Right atrium auricular region (tissue), 2 donors: ENCODE results near the gene NTN5. TPM values are rescaled to one million over a fixed set of nuclear protein-coding genes. Genes with fewer than 3 reads are reported as not detected.
"Not testable (repeated sequence)": the region's sequence is repeated elsewhere in the genome, so short reads cannot be mapped to it uniquely, and the experiment has no call there.

Experiments
- DNase-seq: peaks from one replicate; pipeline ENCODE4 v3.0.0-alpha.2; 2019; ENCODE audit warnings: low spot score
- H3K27ac ChIP-seq, 2 donors: fragments of 200-600 bp; sonication (generic); 1 replicate in 1 of 2; 2 replicates in 1 of 2; pipeline ENCODE4 v1.5.1; 2016 to 2019
- H3K27me3 ChIP-seq, 2 donors: fragments of 200-600 bp; sonication (generic); one replicate each; pipeline versions ENCODE4 v1.5.1 to v1.6.0; 2017 to 2019
- H3K36me3 ChIP-seq: fragments of 200-600 bp; sonication (generic); one replicate; pipeline ENCODE4 v1.5.1; 2016
- H3K4me1 ChIP-seq, 2 donors: fragments of 200-600 bp; sonication (generic); one replicate each; pipeline versions ENCODE4 v1.5.1 to v1.6.0; 2017 to 2019
- H3K4me3 ChIP-seq, 2 donors: fragments of 200-600 bp; sonication (generic); 1 replicate in 1 of 2; 2 replicates in 1 of 2; pipeline ENCODE4 v1.5.1; 2017 to 2019; ENCODE audit warnings: mild to moderate bottlenecking in 1 of 2, moderate library complexity in 1 of 2
- H3K9me3 ChIP-seq, 2 donors: fragments of 200-600 bp; sonication (generic); one replicate each; pipeline ENCODE4 v1.5.1; 2019
- CTCF ChIP-seq, 2 donors: fragments of 200-600 bp; sonication (generic); IDR thresholded peaks; one replicate each; pipeline ENCODE4 v1.5.1; 2019; ENCODE audit warnings: antibody characterized with exemption in 2 of 2
- total RNA-seq, 2 donors: library from RNA; depleted of rRNA; stranded (reverse); fragments of >200 nt; gene quantifications; one replicate each; pipeline ENCODE4 v1.1.0, GENCODE V29; 2016

The NTN5 gene
- total RNA-seq, 2 donors from 2014 or later: 0.16 TPM; not detected in 1

- Histone ChIP-seq H3K27ac (no peak overlapping the region), H3K4me1 (no peaks in the 10 kb centered on the region), H3K4me3 (no peak overlapping the region), H3K27me3 (no peaks in the 10 kb centered on the region), H3K36me3 (peaks cover 6% of the 10 kb centered on the region), H3K9me3 (no peaks in the 10 kb centered on the region)
- no peak for DNase-seq
- no peak for TF ChIP-seq CTCF (IDR thresholded peaks at IDR 0.05)
Observed at GRCh38 chr19:48703316-48703715, 30.5 kb upstream of the NTN5 start.

GRCh38 chr19:48702701-48703100 lies 29.9 kb upstream of the NTN5 start:
- H3K4me3 ChIP-seq: no peak overlapping the region
- no peak for TF ChIP-seq CTCF (IDR thresholded peaks at IDR 0.05)

GRCh38 chr19:48698046-48698445 lies 25.2 kb upstream of the NTN5 start:
- H3K36me3 ChIP-seq: peaks cover 6% of the 10 kb centered on the region
- H3K27ac ChIP-seq: no peak overlapping the region
- H3K4me3 ChIP-seq: no peak overlapping the region
- H3K9me3 ChIP-seq: no peaks in the 10 kb centered on the region
- no peak for DNase-seq
- no peak for TF ChIP-seq CTCF (IDR thresholded peaks at IDR 0.05)
- H3K27me3 ChIP-seq: no peaks in the 10 kb centered on the region
- H3K4me1 ChIP-seq: peaks cover 0 to 13% of the 10 kb centered on the region in 2 donors

More at GRCh38 chr19:48702701-48703100, 29.9 kb upstream of the NTN5 start:
- Histone ChIP-seq H3K9me3 (no peaks in the 10 kb centered on the region), H3K27ac (no peak overlapping the region), H3K27me3 (no peaks in the 10 kb centered on the region), H3K4me1 (no peaks in the 10 kb centered on the region), H3K36me3 (peaks cover 6% of the 10 kb centered on the region)
- DNase-seq: no peak

- no peak for DNase-seq
- H3K4me1 ChIP-seq: peaks cover 0 to 13% of the 10 kb centered on the region in 2 donors
- H3K4me3 ChIP-seq: peak overlapping the region in 1 of 2 donors; percentile 18
- TF ChIP-seq CTCF (IDR thresholded peaks at IDR 0.05): no peak
- peak overlapping the region in 1 of 2 donors; percentile 9 for H3K27ac ChIP-seq
- H3K27me3 ChIP-seq: no peaks in the 10 kb centered on the region
- H3K9me3 ChIP-seq: no peaks in the 10 kb centered on the region
- no peaks in the 10 kb centered on the region for H3K36me3 ChIP-seq
Observed at GRCh38 chr19:48696353-48697010, 23.7 kb upstream of the NTN5 start.

GRCh38 chr19:48695743-48696352 lies 23.0 kb upstream of the NTN5 start, which contains the start of gene FUT2:
FUT2 (plus strand) TSS chr19:48695971; CDS start chr19:48702957, 6,986 bp downstream.
- Histone ChIP-seq H3K27ac (peak within 1 kb of the TSS in 1 of 2 donors; percentile 9), H3K4me3 (peak within 1 kb of the TSS in 1 of 2 donors; percentile 18)

GRCh38 chr19:48693629-48694028 lies 20.8 kb upstream of the NTN5 start:
- DNase-seq, H3K4me3 ChIP-seq, H3K36me3 ChIP-seq, H3K27me3 ChIP-seq, H3K27ac ChIP-seq, H3K9me3 ChIP-seq: not testable (repeated sequence)
- H3K4me1 ChIP-seq: peaks cover 0 to 13% of the 10 kb centered on the region in 2 donors

More at GRCh38 chr19:48695743-48696352, 23.0 kb upstream of the NTN5 start, which contains the start of gene FUT2:
- no peaks in the 10 kb centered on the region for H3K36me3 ChIP-seq
- H3K27me3 ChIP-seq: no peaks in the 10 kb centered on the region
- TF ChIP-seq CTCF (IDR thresholded peaks at IDR 0.05): no peak
- no peak for DNase-seq
- H3K4me1 ChIP-seq: peaks cover 0 to 13% of the 10 kb centered on the region in 2 donors
- no peaks in the 10 kb centered on the region for H3K9me3 ChIP-seq
